CD4-positive, alpha-beta T cell treated with Interleukin-21 for 1 hour (primary cell): ENCODE data around the gene ANKS1B.
"Not testable (repeated sequence)": the region's sequence is repeated elsewhere in the genome, so short reads cannot be mapped to it uniquely, and the experiment has no call there.

ENCODE experiments used
- DNase-seq: peaks from one replicate; pipeline ENCODE4 v3.0.0-alpha.2; 2020

The ANKS1B gene

GRCh38 chr12:99984271-99985128 is at the start of gene ANKS1B:
Gene ANKS1B (minus strand): TSS chr12:99984936. CDS start chr12:99984237, 699 bp downstream.
- no peak for DNase-seq

GRCh38 chr12:100031836-100032235 is 47.1 kb upstream of the ANKS1B start:
- DNase-seq = no peak

GRCh38 chr12:100027671-100028070 is 42.9 kb upstream of the ANKS1B start:
- no peak for DNase-seq

- no peak for DNase-seq
Observed at GRCh38 chr12:100026241-100026640, 41.5 kb upstream of the ANKS1B start.

- DNase-seq = no peak
Observed at GRCh38 chr12:100024974-100025555, 40.3 kb upstream of the ANKS1B start.

GRCh38 chr12:100020370-100020769 is 35.6 kb upstream of the ANKS1B start:
- DNase-seq = no peak

GRCh38 chr12:100017056-100017455 is 32.3 kb upstream of the ANKS1B start:
- no peak for DNase-seq

GRCh38 chr12:100016304-100016703 is 31.6 kb upstream of the ANKS1B start:
- not testable (repeated sequence) for DNase-seq

- DNase-seq = not testable (repeated sequence)
Observed at GRCh38 chr12:100005846-100006245, 21.1 kb upstream of the ANKS1B start.

- DNase-seq = no peak
Observed at GRCh38 chr12:99997806-99998205, 13.1 kb upstream of the ANKS1B start.

GRCh38 chr12:99996095-99996494 is 11.4 kb upstream of the ANKS1B start:
- DNase-seq = no peak

GRCh38 chr12:99985631-99986030 is 895 bp upstream of the ANKS1B start:
- no peak for DNase-seq

GRCh38 chr12:99985129-99985570 is 414 bp upstream of the ANKS1B start:
- no peak for DNase-seq

GRCh38 chr12:99983456-99984258 is 1.1 kb downstream of the ANKS1B start:
- DNase-seq = no peak

- no peak for DNase-seq
Observed at GRCh38 chr12:99981639-99982190, 3.0 kb downstream of the ANKS1B start.

- no peak for DNase-seq
Observed at GRCh38 chr12:99979471-99979870, 5.3 kb downstream of the ANKS1B start.

- no peak for DNase-seq
Observed at GRCh38 chr12:99978152-99978551, 6.6 kb downstream of the ANKS1B start.

GRCh38 chr12:99977550-99977949 is 7.2 kb downstream of the ANKS1B start:
- DNase-seq = no peak

GRCh38 chr12:99976762-99977161 is 8.0 kb downstream of the ANKS1B start:
- DNase-seq = no peak

- no peak for DNase-seq
Observed at GRCh38 chr12:99975321-99975720, 9.4 kb downstream of the ANKS1B start.

GRCh38 chr12:99974146-99974545 is 10.6 kb downstream of the ANKS1B start:
- DNase-seq = no peak

- no peak for DNase-seq
Observed at GRCh38 chr12:99966429-99966828, 18.3 kb downstream of the ANKS1B start.

- DNase-seq = no peak
Observed at GRCh38 chr12:99960311-99960710, 24.4 kb downstream of the ANKS1B start.
